Peyer's patch (tissue), 4 donors: ENCODE results near the gene RELCH.

Source experiments
- POLR2A ChIP-seq, 2 donors: fragments of 450-650 bp; IDR thresholded peaks; one replicate each; pipeline ENCODE4 v1.5.1; 2017; ENCODE audit warnings: antibody characterized with exemption in 2 of 2, mild to moderate bottlenecking in 2 of 2, moderate library complexity in 2 of 2
- TF ChIP-seq, protein P1 (sequence below), 6 experiments: fragments of 450-650 bp in 4 of 6; fragments of 200-600 bp in 2 of 6; sonication (generic) in 1 of 6; IDR thresholded peaks; one replicate each; pipeline ENCODE4 v1.5.1; 2017 to 2019; ENCODE audit warnings: antibody characterized with exemption in 6 of 6, mild to moderate bottlenecking in 3 of 6, moderate library complexity in 1 of 6

DNA sequence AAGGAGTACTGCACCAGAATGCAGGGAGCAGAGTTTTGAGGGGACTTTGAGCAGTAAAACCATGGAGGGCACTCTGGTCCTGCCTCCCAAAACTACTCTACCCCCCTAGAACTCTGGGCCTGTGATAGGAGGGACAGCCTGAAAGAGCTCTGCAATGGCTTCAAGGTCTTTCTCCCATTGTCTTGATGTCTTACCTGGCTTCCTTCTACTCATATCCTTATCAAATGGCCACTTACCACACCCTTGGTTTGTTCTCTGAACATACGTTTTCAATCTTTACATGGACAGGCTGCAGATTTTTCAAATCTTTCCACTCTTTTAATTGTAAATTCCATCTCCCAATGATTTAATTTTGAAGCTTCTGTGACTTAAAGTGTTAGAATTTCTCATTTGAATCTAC is 27.7 kb downstream of the RELCH start:
- TF ChIP-seq, protein P1, sequence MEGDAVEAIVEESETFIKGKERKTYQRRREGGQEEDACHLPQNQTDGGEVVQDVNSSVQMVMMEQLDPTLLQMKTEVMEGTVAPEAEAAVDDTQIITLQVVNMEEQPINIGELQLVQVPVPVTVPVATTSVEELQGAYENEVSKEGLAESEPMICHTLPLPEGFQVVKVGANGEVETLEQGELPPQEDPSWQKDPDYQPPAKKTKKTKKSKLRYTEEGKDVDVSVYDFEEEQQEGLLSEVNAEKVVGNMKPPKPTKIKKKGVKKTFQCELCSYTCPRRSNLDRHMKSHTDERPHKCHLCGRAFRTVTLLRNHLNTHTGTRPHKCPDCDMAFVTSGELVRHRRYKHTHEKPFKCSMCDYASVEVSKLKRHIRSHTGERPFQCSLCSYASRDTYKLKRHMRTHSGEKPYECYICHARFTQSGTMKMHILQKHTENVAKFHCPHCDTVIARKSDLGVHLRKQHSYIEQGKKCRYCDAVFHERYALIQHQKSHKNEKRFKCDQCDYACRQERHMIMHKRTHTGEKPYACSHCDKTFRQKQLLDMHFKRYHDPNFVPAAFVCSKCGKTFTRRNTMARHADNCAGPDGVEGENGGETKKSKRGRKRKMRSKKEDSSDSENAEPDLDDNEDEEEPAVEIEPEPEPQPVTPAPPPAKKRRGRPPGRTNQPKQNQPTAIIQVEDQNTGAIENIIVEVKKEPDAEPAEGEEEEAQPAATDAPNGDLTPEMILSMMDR (IDR thresholded peaks at IDR 0.05) = no peak
- TF ChIP-seq POLR2A (IDR thresholded peaks at IDR 0.05) = no peak
